ENCODE data around the gene MBLAC1.
"Not testable (repeated sequence)": the region's sequence is repeated elsewhere in the genome, so short reads cannot be mapped to it uniquely, and the experiment has no call there.

Gene MBLAC1

GRCh38 chr7:100124301-100125230, 2.2 kb upstream of the MBLAC1 start:
- DNase-seq = no peak

- DNase-seq = no peak
Measured at GRCh38 chr7:100126239-100126930, 382 bp upstream of the MBLAC1 start.

- DNase-seq = no peak
Measured at GRCh38 chr7:100127866-100128636, 1.3 kb downstream of the MBLAC1 start.

- no peak for DNase-seq
Measured at GRCh38 chr7:100128637-100128963, 1.8 kb downstream of the MBLAC1 start.

- not testable (repeated sequence) for DNase-seq
Measured at GRCh38 chr7:100130220-100130607, 3.4 kb downstream of the MBLAC1 start.

- no peak for DNase-seq
Measured at GRCh38 chr7:100130608-100131453, 4.1 kb downstream of the MBLAC1 start.

GRCh38 chr7:100132126-100132525, 5.4 kb downstream of the MBLAC1 start:
- DNase-seq = no peak

GRCh38 chr7:100132697-100133151, 6.0 kb downstream of the MBLAC1 start:
- DNase-seq = peak; percentile 44

GRCh38 chr7:100137851-100138760, 11.3 kb downstream of the MBLAC1 start:
- no peak for DNase-seq

- no peak for DNase-seq
Measured at GRCh38 chr7:100141555-100141949, 14.8 kb downstream of the MBLAC1 start.

- no peak for DNase-seq
Measured at GRCh38 chr7:100142461-100142860, 15.7 kb downstream of the MBLAC1 start.

GRCh38 chr7:100146350-100146749, 19.6 kb downstream of the MBLAC1 start:
- DNase-seq = not testable (repeated sequence)

GRCh38 chr7:100147278-100147677, 20.5 kb downstream of the MBLAC1 start:
- no peak for DNase-seq

- DNase-seq = no peak
Measured at GRCh38 chr7:100148225-100148558, 21.4 kb downstream of the MBLAC1 start.

- DNase-seq = peak; percentile 98
Measured at GRCh38 chr7:100148559-100149328, 22.0 kb downstream of the MBLAC1 start, which contains the start of gene LAMTOR4. Gene LAMTOR4 (plus strand): TSS chr7:100148918. CDS start chr7:100148973, 55 bp downstream.

GRCh38 chr7:100152404-100152803, 25.6 kb downstream of the MBLAC1 start:
- DNase-seq = no peak

GRCh38 chr7:100152937-100153666, 26.3 kb downstream of the MBLAC1 start:
- DNase-seq = no peak

- no peak for DNase-seq
Measured at GRCh38 chr7:100153708-100154535, 27.2 kb downstream of the MBLAC1 start.
